ENCODE measurements around the gene PRDM16. TPM values are rescaled to one million over a fixed set of nuclear protein-coding genes. Genes with fewer than 3 reads are reported as not detected.

Gene PRDM16
- total and polyA plus RNA-seq, 2 of the 4 experiments (the other 2 are of a cell fraction) = 0.02 TPM; not detected in 1

DNA sequence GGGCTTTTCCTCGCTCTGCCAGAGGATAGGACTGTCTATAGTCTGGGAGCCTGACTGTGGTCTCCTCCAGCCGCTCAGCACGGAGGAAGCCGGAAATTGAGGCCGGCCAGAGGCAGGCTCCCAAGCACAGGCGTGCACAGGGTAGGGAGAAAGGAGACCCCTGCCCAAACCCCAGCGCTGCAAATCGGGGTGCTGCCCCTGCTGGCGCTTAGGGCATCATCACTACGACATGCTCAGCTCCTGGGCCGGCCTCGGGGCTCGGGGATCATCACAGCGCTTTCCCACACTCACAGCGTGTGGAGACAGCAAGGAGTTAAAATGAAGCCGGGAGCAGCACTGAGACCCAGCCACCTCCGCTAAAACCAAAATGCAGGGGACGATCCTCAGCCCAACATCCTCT, 322.7 kb downstream of the PRDM16 start:
- TF ChIP-seq BHLHE40 (IDR thresholded peaks at IDR 0.05; ENCODE audit: low read depth, low read length) = no peak
- TF ChIP-seq CTCF (conservative IDR thresholded peaks at IDR 0.05; ENCODE audit: low read depth, low read length) = no peak
- TF ChIP-seq SMC3 (IDR thresholded peaks at IDR 0.05; ENCODE audit: low read depth, low read length) = no peak
- no peak for TF ChIP-seq MAZ (IDR thresholded peaks at IDR 0.05; ENCODE audit: borderline replicate concordance, low read depth, low read length)
- no peak for TF ChIP-seq CHD1 (IDR thresholded peaks at IDR 0.05; ENCODE audit: low read depth, low read length)
- no peak for TF ChIP-seq RAD21 (IDR thresholded peaks at IDR 0.05; ENCODE audit: low read length)
- no peak for TF ChIP-seq FOS (IDR thresholded peaks at IDR 0.05; ENCODE audit: low read depth, low read length)
- TF ChIP-seq MAFK (IDR thresholded peaks at IDR 0.05; ENCODE audit: low read depth, low read length) = no peak
- no peak for TF ChIP-seq NFE2L2 (IDR thresholded peaks at IDR 0.05; ENCODE audit: low read depth, low read length)
- TF ChIP-seq, protein P1, sequence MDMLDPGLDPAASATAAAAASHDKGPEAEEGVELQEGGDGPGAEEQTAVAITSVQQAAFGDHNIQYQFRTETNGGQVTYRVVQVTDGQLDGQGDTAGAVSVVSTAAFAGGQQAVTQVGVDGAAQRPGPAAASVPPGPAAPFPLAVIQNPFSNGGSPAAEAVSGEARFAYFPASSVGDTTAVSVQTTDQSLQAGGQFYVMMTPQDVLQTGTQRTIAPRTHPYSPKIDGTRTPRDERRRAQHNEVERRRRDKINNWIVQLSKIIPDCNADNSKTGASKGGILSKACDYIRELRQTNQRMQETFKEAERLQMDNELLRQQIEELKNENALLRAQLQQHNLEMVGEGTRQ (IDR thresholded peaks at IDR 0.05; ENCODE audit: low read depth, low read length) = no peak
- H2BK5ac ChIP-seq (ENCODE audit: low read depth, low read length, poor library complexity, severe bottlenecking) = no peak overlapping the region
- DNase-seq = no peak
- no peak overlapping the region for H2BK15ac ChIP-seq (ENCODE audit: low read depth, low read length)
- dilution Hi-C loops (cut with HindIII; ENCODE audit: low sequenced_read_pairs, unreplicated experiment) (no loop called here), intact Hi-C loops (cut with micrococcal nuclease) (no loop called here), in situ Hi-C loops (cut with MboI; ENCODE audit: low sequenced_read_pairs) (no loop called here)
- no TSS peak for BruUV-seq (replicated peaks)
- no peaks in the 10 kb centered on the region for H3K79me1 ChIP-seq (ENCODE audit: low read depth in 1 of 2, low read length in 2 of 2)
- H4K20me1 ChIP-seq (ENCODE audit: insufficient read depth, low read length) = no peaks in the 10 kb centered on the region
- H4K91ac ChIP-seq (ENCODE audit: insufficient read depth, low read depth, low read length) = no peak overlapping the region
- no peak overlapping the region for H3K4me3 ChIP-seq (ENCODE audit: insufficient read depth, low read depth, low read length)
- no CpG with 5 or more reads among the region's 18 CpGs for WGBS, 2 experiments (ENCODE audit: extremely low coverage in 2 of 2, insufficient read length in 1 of 2)
- ChIA-PET CTCF (no interaction called here), POLR2A (ENCODE audit: unreplicated experiment) (no interaction called here)
- no peak overlapping the region for H4K5ac ChIP-seq (ENCODE audit: low read depth, low read length)
- no peak overlapping the region for H2BK120ac ChIP-seq (ENCODE audit: low read depth, low read length)
- no peak overlapping the region for H2BK20ac ChIP-seq (ENCODE audit: low read depth, low read length)
- no peak overlapping the region for H3K4ac ChIP-seq (ENCODE audit: low read depth, low read length)
- peaks cover 5% of the 10 kb centered on the region; the same call in 1 of the 2 replicates for H3K4me1 ChIP-seq (ENCODE audit: control insufficient read depth, insufficient read depth, low read length)
- H2AK9ac ChIP-seq (replicated peaks; ENCODE audit: low read depth, low read length, poor library complexity) = no peak overlapping the region
- no peak overlapping the region for H3K23ac ChIP-seq (ENCODE audit: low read depth, low read length)
- no peak overlapping the region for H3K9ac ChIP-seq (ENCODE audit: low read depth, low read length)
- H3K4me2 ChIP-seq (ENCODE audit: low read depth, low read length) = no peak overlapping the region
- H3K18ac ChIP-seq (ENCODE audit: low read depth, low read length) = no peak overlapping the region
- no peaks in the 10 kb centered on the region for H3K36me3 ChIP-seq (ENCODE audit: control insufficient read depth, insufficient read depth, low read length)
- H3K56ac ChIP-seq (ENCODE audit: extremely low read depth, insufficient read depth, low read length) = no peak overlapping the region
- no peaks in the 10 kb centered on the region for H3K9me1 ChIP-seq (ENCODE audit: insufficient read depth, low read length)
- H3K27ac ChIP-seq (ENCODE audit: insufficient read depth, low read length) = no peak overlapping the region
- H4K8ac ChIP-seq (ENCODE audit: low read depth in 2 of 2, low read length in 2 of 2) = no peak overlapping the region
- H3K14ac ChIP-seq (replicated peaks; ENCODE audit: low read depth, low read length) = no peak overlapping the region
- H3K9me3 ChIP-seq (ENCODE audit: control insufficient read depth, insufficient read depth, low read length) = no peaks in the 10 kb centered on the region
- H2AFZ ChIP-seq (replicated peaks; ENCODE audit: low read length, poor library complexity) = no peak overlapping the region
- H2AK5ac ChIP-seq (ENCODE audit: low read depth, low read length) = no peak overlapping the region
- H3K27me3 ChIP-seq (ENCODE audit: control insufficient read depth, insufficient read depth, low read length) = peaks cover 68% of the 10 kb centered on the region
- ATAC-seq (ENCODE audit: low read depth) = no peak
